HFFc6 (cell line): Measurements from ENCODE around the gene DEFB114. TPM values are rescaled to one million over a fixed set of nuclear protein-coding genes. Genes with fewer than 3 reads are reported as not detected.

Source experiments
- DNase-seq: peaks from one replicate; pipeline ENCODE4 v3.0.0-alpha.2; 2018
- H3K27ac Mint-ChIP-seq: 2 replicates; pipeline ENCODE4 v1.8.0; 2020; ENCODE audit warnings: mild to moderate bottlenecking, mixed read lengths
- H3K27me3 Mint-ChIP-seq: 2 replicates; pipeline ENCODE4 v1.8.0; 2021; ENCODE audit warnings: mild to moderate bottlenecking, moderate library complexity, mixed read lengths; ENCODE audit not compliant: insufficient read depth
- H3K36me3 Mint-ChIP-seq: 2 replicates; pipeline ENCODE4 v1.8.0; 2021; ENCODE audit warnings: low read depth, mixed read lengths
- H3K4me1 Mint-ChIP-seq: 2 replicates; pipeline ENCODE4 v1.8.0; 2020; ENCODE audit warnings: low read depth, mixed read lengths
- H3K4me3 Mint-ChIP-seq: 2 replicates; pipeline ENCODE4 v1.8.0; 2020; ENCODE audit warnings: mild to moderate bottlenecking, moderate library complexity, mixed read lengths
- H3K9me3 Mint-ChIP-seq: 2 replicates; pipeline ENCODE4 v1.8.0; 2020; ENCODE audit warnings: mild to moderate bottlenecking, mixed read lengths
- CTCF ChIP-seq: fragments of 200-600 bp; sonication (generic); IDR thresholded peaks from 2 replicates; pipeline ENCODE4 v1.5.0; 2021; ENCODE audit warnings: antibody characterized with exemption, mild to moderate bottlenecking
- total RNA-seq, 6 experiments: library from RNA; stranded (reverse); fragmentation: NEBNext Ultra II Directional; extraction: Animal tissue kit (Norgen Biotek cat#: 25700); gene quantifications; 2 replicates in 1 of 6; 3 replicates in 5 of 6; pipeline ENCODE4 v1.2.3, GENCODE V29; 2021

Gene DEFB114
- total RNA-seq, 6 experiments from 2014 or later, result not detected

GRCh38 chr6:49986551-49986950 lies 22.6 kb upstream of the DEFB114 start:
- H3K4me3 Mint-ChIP-seq, result no peak overlapping the region
- no peak for DNase-seq
- no peaks in the 10 kb centered on the region for H3K36me3 Mint-ChIP-seq
- H3K27me3 Mint-ChIP-seq, result no peaks in the 10 kb centered on the region
- H3K4me1 Mint-ChIP-seq, result no peaks in the 10 kb centered on the region
- H3K9me3 Mint-ChIP-seq, result peaks cover 32% of the 10 kb centered on the region
- no peak for TF ChIP-seq CTCF
- H3K27ac Mint-ChIP-seq, result no peak overlapping the region

DNA sequence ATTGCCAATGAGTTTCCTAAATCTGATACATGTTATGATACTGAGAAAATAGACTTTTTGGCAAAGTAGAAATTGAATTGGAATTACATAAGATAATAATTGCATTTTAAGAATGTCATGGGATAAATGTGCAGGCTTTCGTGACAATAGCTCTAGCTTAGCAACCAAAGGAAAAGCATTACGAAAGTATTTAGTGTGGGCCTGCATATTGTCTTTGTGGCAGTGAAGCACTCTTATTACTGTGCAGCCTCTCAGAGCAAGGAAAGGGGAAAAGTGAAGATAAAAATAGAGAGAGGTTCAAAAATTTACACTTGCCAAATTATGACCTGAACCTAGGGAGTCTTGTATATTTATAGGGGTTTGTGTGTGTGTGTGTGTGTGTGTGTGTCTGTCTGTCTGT lies 18.1 kb upstream of the DEFB114 start:
- TF ChIP-seq CTCF, result no peak
- Mint-ChIP-seq H3K4me1 (no peaks in the 10 kb centered on the region), H3K9me3 (peaks cover 13% of the 10 kb centered on the region), H3K36me3 (no peaks in the 10 kb centered on the region), H3K27me3 (no peaks in the 10 kb centered on the region), H3K4me3 (no peak overlapping the region), H3K27ac (no peak overlapping the region)
- no peak for DNase-seq

DNA sequence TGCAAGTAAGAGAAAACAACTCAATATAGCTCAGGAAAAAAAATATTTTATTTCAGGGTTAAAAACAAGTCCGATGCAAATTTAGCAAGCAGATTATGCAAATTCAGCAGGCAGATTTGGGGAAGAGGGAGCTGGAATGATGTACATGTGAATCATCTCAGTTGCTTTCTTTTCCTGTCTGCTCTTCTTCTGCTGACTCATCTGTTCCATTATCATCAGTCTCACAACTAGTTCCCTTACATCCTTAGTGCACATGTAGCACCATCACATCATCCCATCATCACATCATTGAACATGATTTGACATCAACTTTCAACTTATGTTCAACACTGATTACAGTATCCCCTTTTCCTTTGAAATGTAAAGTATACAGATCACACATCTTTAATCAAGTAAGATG lies 16.9 kb upstream of the DEFB114 start:
- no peak for TF ChIP-seq CTCF
- peaks cover 13% of the 10 kb centered on the region for H3K9me3 Mint-ChIP-seq
- no peak for DNase-seq
- no peak overlapping the region for H3K27ac Mint-ChIP-seq
- no peak overlapping the region for H3K4me3 Mint-ChIP-seq
- H3K27me3 Mint-ChIP-seq, result no peaks in the 10 kb centered on the region
- no peaks in the 10 kb centered on the region for H3K36me3 Mint-ChIP-seq
- no peaks in the 10 kb centered on the region for H3K4me1 Mint-ChIP-seq

- Mint-ChIP-seq H3K4me3 (no peak overlapping the region), H3K27ac (no peak overlapping the region), H3K27me3 (no peaks in the 10 kb centered on the region), H3K36me3 (no peaks in the 10 kb centered on the region), H3K4me1 (no peaks in the 10 kb centered on the region), H3K9me3 (peaks cover 17% of the 10 kb centered on the region)
- no peak for DNase-seq
- no peak for TF ChIP-seq CTCF
Observed at GRCh38 chr6:49979584-49979983, 15.6 kb upstream of the DEFB114 start.

- no peak for DNase-seq
- Mint-ChIP-seq H3K27ac (no peak overlapping the region), H3K4me3 (no peak overlapping the region), H3K4me1 (no peaks in the 10 kb centered on the region), H3K9me3 (peaks cover 20% of the 10 kb centered on the region), H3K27me3 (no peaks in the 10 kb centered on the region), H3K36me3 (no peaks in the 10 kb centered on the region)
- TF ChIP-seq CTCF, result no peak
Observed at GRCh38 chr6:49978332-49979226, 14.6 kb upstream of the DEFB114 start.
